ENCODE measurements around the gene MTHFD1L.

Gene MTHFD1L

GRCh38 chr6:150969901-150970300 lies 104.4 kb downstream of the MTHFD1L start:
- Histone ChIP-seq H3F3A (ENCODE audit: low read depth) (no peaks in the 10 kb centered on the region), H4K20me1 (ENCODE audit: insufficient read depth, low read length, poor library complexity, severe bottlenecking) (no peaks in the 10 kb centered on the region), H3K36me3 (ENCODE audit: insufficient read depth, low read length) (peaks cover 39% of the 10 kb centered on the region; the same call in 1 of the 2 replicates), H3K27me3 (ENCODE audit: insufficient read depth, low read length, poor library complexity, severe bottlenecking) (no peaks in the 10 kb centered on the region), H3K4me1 (ENCODE audit: insufficient read depth, low read length, poor library complexity, severe bottlenecking) (no peaks in the 10 kb centered on the region), H3K4me3 (ENCODE audit: low read length, poor library complexity, severe bottlenecking) (no peak overlapping the region), H3K9me2 (replicated peaks; ENCODE audit: low read depth, low read length) (no peaks in the 10 kb centered on the region), H3K79me2 (ENCODE audit: insufficient read depth, low read length) (no peaks in the 10 kb centered on the region), H3K9me3 (ENCODE audit: insufficient read depth, low read depth, low read length) (no peaks in the 10 kb centered on the region), H3K9ac (ENCODE audit: low read depth, low read length, poor library complexity, severe bottlenecking) (no peak overlapping the region), H2AFZ (ENCODE audit: low read length) (no peak overlapping the region), H3K4me2 (ENCODE audit: low read depth, low read length, poor library complexity, severe bottlenecking) (no peak overlapping the region)
- TF ChIP-seq CTCF (conservative IDR thresholded peaks at IDR 0.05; ENCODE audit: low read length), result no peak
- no peak for TF ChIP-seq EZH2phosphoT487 (IDR thresholded peaks at IDR 0.05; ENCODE audit: borderline replicate concordance)

DNA sequence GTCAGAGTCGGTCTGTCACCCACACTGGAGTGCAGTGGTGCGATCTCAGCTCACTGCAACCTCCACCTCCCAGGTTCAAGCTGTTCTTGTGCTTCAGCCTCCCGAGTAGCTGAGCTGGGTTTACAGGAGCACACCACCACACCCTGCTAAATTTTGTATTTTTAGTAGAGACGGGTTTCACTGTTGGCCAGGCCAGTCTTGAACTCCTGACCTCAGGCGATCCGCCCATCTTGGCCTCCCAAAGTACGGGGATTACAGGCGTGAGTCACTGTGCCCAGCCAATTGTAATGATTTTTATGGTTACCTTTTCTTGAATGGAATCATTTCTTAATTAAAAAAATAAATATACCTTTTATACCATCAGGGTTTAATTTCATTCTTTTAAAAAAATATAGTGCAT lies 105.7 kb downstream of the MTHFD1L start:
- Histone ChIP-seq H3K4me1 (ENCODE audit: insufficient read depth, low read length, poor library complexity, severe bottlenecking) (no peaks in the 10 kb centered on the region), H3K4me2 (ENCODE audit: low read depth, low read length, poor library complexity, severe bottlenecking) (no peak overlapping the region), H4K20me1 (ENCODE audit: insufficient read depth, low read length, poor library complexity, severe bottlenecking) (no peaks in the 10 kb centered on the region), H3K4me3 (ENCODE audit: low read length, poor library complexity, severe bottlenecking) (no peak overlapping the region), H3K9ac (ENCODE audit: low read depth, low read length, poor library complexity, severe bottlenecking) (no peak overlapping the region), H3K9me3 (ENCODE audit: insufficient read depth, low read depth, low read length) (no peaks in the 10 kb centered on the region), H3K36me3 (ENCODE audit: insufficient read depth, low read length) (peaks cover 39% of the 10 kb centered on the region; the same call in 1 of the 2 replicates), H3K27me3 (ENCODE audit: insufficient read depth, low read length, poor library complexity, severe bottlenecking) (no peaks in the 10 kb centered on the region), H3K79me2 (ENCODE audit: insufficient read depth, low read length) (no peaks in the 10 kb centered on the region), H3K9me2 (replicated peaks; ENCODE audit: low read depth, low read length) (no peaks in the 10 kb centered on the region), H3F3A (ENCODE audit: low read depth) (no peaks in the 10 kb centered on the region), H2AFZ (ENCODE audit: low read length) (no peak overlapping the region)
- no peak for TF ChIP-seq CTCF (conservative IDR thresholded peaks at IDR 0.05; ENCODE audit: low read length)
- no peak for TF ChIP-seq EZH2phosphoT487 (IDR thresholded peaks at IDR 0.05; ENCODE audit: borderline replicate concordance)

- Histone ChIP-seq H3K9me3 (ENCODE audit: insufficient read depth, low read depth, low read length) (no peaks in the 10 kb centered on the region), H3K9me2 (replicated peaks; ENCODE audit: low read depth, low read length) (no peaks in the 10 kb centered on the region), H3K79me2 (ENCODE audit: insufficient read depth, low read length) (no peaks in the 10 kb centered on the region), H3F3A (ENCODE audit: low read depth) (no peaks in the 10 kb centered on the region), H2AFZ (ENCODE audit: low read length) (no peak overlapping the region), H3K27me3 (ENCODE audit: insufficient read depth, low read length, poor library complexity, severe bottlenecking) (no peaks in the 10 kb centered on the region), H3K4me2 (ENCODE audit: low read depth, low read length, poor library complexity, severe bottlenecking) (no peak overlapping the region), H3K9ac (ENCODE audit: low read depth, low read length, poor library complexity, severe bottlenecking) (no peak overlapping the region), H4K20me1 (ENCODE audit: insufficient read depth, low read length, poor library complexity, severe bottlenecking) (no peaks in the 10 kb centered on the region), H3K4me1 (ENCODE audit: insufficient read depth, low read length, poor library complexity, severe bottlenecking) (no peaks in the 10 kb centered on the region), H3K4me3 (ENCODE audit: low read length, poor library complexity, severe bottlenecking) (no peak overlapping the region), H3K36me3 (ENCODE audit: insufficient read depth, low read length) (peaks cover 36% of the 10 kb centered on the region; the same call in 1 of the 2 replicates)
- TF ChIP-seq EZH2phosphoT487 (IDR thresholded peaks at IDR 0.05; ENCODE audit: borderline replicate concordance), result no peak
- TF ChIP-seq CTCF (conservative IDR thresholded peaks at IDR 0.05; ENCODE audit: low read length), result no peak
These were observed 109.6 kb downstream of the MTHFD1L start for GRCh38 chr6:150975136-150975535.
